ENCODE results near the gene RMRP.
A peak's percentile ranks its signal among the peaks of the same experiment; 100 is the strongest.

The RMRP gene

DNA sequence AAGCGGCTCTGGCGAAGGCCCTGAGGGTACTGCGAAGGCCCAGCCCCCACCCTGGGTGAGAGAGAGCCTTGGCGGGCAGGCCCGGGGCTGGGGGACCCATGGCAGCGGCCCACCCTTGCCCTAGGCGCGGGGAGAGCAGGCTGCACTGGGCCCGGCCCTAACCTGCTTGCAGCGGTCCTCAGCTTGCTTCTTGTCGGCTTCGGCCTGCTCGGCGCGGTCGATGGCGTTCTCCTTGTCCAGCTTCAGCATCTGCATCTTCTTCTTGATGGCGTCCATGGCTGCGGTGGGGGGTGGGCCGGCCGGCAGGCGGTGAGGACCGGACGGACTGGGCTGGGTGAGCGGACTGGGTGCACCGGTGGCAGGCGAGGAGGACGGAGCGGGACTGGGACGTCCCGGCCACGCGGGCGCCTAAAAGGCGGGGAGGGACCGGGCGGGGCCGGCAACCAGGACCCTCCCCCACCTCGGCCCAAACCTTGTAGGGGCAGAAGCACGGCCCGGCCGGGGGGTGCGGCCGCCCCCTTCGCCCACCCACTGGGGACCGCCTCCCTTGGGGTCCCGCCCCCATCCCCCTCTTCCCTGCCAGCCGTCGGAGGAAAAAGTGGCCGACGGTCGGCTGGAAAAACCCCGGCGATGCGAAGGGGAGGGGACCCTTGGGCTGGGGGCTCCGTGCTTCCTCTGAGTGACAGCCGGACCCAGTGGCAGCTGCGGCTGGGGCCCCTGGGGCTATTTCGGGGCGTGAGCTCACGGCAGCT is 31.9 kb upstream of the RMRP start, which contains the start of gene TPM2:
TSS of gene TPM2 (minus strand) at position 384 of the 752 bp plus-strand sequence. CDS start at position 276, 108 bp downstream.
- H3K4me3 ChIP-seq (ENCODE audit: low read depth, low read length): peak within 1 kb of the TSS; percentile 49
- DNase-seq (ENCODE audit: low read depth): no peak
- no peak for TF ChIP-seq MYC (IDR thresholded peaks at IDR 0.05; ENCODE audit: low read depth, low read length)
- TF ChIP-seq, protein P1, sequence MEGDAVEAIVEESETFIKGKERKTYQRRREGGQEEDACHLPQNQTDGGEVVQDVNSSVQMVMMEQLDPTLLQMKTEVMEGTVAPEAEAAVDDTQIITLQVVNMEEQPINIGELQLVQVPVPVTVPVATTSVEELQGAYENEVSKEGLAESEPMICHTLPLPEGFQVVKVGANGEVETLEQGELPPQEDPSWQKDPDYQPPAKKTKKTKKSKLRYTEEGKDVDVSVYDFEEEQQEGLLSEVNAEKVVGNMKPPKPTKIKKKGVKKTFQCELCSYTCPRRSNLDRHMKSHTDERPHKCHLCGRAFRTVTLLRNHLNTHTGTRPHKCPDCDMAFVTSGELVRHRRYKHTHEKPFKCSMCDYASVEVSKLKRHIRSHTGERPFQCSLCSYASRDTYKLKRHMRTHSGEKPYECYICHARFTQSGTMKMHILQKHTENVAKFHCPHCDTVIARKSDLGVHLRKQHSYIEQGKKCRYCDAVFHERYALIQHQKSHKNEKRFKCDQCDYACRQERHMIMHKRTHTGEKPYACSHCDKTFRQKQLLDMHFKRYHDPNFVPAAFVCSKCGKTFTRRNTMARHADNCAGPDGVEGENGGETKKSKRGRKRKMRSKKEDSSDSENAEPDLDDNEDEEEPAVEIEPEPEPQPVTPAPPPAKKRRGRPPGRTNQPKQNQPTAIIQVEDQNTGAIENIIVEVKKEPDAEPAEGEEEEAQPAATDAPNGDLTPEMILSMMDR (IDR thresholded peaks at IDR 0.05; ENCODE audit: low read depth, low read length): no peak
- TF ChIP-seq POLR2A (IDR thresholded peaks at IDR 0.05; ENCODE audit: extremely low read depth, insufficient read length): no peak
- TF ChIP-seq, protein P2, sequence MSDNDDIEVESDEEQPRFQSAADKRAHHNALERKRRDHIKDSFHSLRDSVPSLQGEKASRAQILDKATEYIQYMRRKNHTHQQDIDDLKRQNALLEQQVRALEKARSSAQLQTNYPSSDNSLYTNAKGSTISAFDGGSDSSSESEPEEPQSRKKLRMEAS (IDR thresholded peaks at IDR 0.05; ENCODE audit: low read depth, low read length): no peak

DNA sequence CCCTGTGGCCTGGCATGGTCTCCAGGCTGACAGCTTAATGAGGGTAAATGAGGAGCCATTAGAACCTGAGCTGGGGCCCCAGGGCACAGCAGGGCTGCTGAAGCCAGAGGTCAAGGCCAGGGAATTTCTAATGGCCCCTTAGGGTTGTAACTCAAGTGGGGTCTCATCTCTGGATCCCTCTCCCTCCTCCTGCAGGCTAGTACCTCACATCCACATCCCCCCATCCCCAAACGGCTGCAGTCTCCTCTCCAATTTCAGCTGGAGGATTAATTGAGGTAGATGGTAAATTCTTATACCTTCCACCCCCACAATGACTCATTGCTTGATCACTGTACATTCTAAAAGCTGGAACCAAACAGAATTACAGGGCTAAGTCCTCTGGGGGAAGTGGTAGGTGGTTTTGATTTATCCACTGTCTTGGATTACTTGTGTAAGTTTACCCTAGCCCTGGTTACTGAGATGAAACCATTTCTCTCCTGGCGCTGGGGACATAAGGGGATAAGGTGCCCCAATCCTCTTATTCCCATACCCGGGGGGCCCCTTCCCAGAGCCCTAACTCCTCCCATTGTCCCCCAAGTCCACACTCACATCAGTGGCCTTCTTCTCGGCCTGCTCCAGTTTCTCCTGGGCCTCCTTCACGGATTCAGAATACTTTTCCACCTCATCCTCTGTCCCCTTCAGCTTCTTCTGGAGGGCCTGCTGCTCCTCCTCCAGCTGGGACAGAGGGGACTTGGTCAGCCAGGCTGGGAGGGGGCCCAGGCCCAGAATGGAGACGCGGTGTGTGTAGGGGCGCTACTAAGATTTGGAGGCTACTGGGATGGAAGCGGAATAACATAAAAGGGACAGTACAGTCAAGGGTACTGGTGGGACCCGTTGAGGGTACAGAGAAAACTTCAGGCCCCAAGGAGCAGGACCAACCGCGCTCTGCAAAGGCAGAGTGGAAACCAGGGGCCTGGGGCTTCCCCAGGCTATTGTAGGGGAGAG is 31.0 kb upstream of the RMRP start:
- H3K4me3 ChIP-seq (ENCODE audit: low read depth, low read length): no peak overlapping the region
- TF ChIP-seq, protein P2 (IDR thresholded peaks at IDR 0.05; ENCODE audit: low read depth, low read length): no peak
- TF ChIP-seq MYC (IDR thresholded peaks at IDR 0.05; ENCODE audit: low read depth, low read length): no peak
- TF ChIP-seq, protein P1 (IDR thresholded peaks at IDR 0.05; ENCODE audit: low read depth, low read length): no peak
- DNase-seq (ENCODE audit: low read depth): peak; percentile 51

DNA sequence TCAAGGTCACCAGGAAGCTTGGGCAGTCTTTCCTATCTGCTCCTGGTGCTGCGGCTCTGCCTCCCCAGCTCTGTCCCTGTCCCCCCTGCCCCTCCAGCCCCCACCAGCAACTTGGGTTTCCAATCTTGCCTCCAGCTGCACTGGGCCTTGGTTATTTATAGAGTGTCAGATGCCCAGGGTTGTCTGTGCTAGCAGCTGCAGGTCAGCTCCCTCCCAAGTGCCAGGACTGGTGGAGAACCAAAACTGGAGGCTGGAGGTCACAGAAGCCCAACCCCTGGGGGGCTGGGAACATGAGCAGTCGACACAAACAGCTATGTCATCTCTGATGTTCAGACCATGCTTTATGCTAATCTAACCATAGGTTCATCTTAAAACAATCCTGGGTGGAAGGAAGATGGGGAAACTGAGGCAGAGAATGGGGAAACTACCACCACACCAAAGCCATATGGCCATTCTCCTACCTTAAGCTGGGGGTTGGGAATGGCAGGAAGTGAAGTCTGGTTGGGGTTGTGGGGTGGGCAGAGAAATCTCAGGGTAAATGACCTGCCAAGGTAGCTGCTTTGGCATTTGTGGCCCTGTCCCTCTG is 30.2 kb upstream of the RMRP start:
- TF ChIP-seq, protein P2 (IDR thresholded peaks at IDR 0.05; ENCODE audit: low read depth, low read length): no peak
- TF ChIP-seq MYC (IDR thresholded peaks at IDR 0.05; ENCODE audit: low read depth, low read length): no peak
- no peak for TF ChIP-seq POLR2A (IDR thresholded peaks at IDR 0.05; ENCODE audit: extremely low read depth, insufficient read length)
- TF ChIP-seq, protein P1 (IDR thresholded peaks at IDR 0.05; ENCODE audit: low read depth, low read length): no peak
- DNase-seq (ENCODE audit: low read depth): no peak
- H3K4me3 ChIP-seq (ENCODE audit: low read depth, low read length): no peak overlapping the region

DNA sequence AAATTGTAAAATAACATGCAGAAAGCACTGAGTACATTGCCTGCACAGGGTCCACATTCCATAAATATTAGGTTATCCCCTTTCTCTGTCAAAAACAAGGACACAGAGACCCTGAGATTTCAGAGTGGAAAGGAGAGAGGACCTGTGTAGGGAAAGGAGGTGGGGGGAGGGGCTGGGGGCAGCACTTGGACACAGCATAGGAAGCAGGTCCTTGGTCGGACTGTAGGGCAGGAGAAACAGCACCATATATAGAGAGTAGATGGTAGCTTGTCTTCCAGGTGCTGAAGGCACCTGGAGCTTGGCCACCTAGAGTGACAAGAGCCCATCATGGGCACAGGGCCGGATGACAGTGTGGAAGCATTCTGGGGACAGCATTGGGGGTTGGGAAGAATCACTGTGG is 29.5 kb upstream of the RMRP start:
- no peak for TF ChIP-seq MYC (IDR thresholded peaks at IDR 0.05; ENCODE audit: low read depth, low read length)
- TF ChIP-seq, protein P2 (IDR thresholded peaks at IDR 0.05; ENCODE audit: low read depth, low read length): no peak
- no peak for TF ChIP-seq POLR2A (IDR thresholded peaks at IDR 0.05; ENCODE audit: extremely low read depth, insufficient read length)
- TF ChIP-seq, protein P1 (IDR thresholded peaks at IDR 0.05; ENCODE audit: low read depth, low read length): no peak
- no peak overlapping the region for H3K4me3 ChIP-seq (ENCODE audit: low read depth, low read length)
- DNase-seq (ENCODE audit: low read depth): no peak
